B cell (primary cell): ENCODE data around the gene TPCN1. TPM values are rescaled to one million over a fixed set of nuclear protein-coding genes. Genes with fewer than 3 reads are reported as not detected.

Source experiments
- ATAC-seq: fragments of 200-7000 bp; cut with Tn5 transposase; one replicate; pipeline ENCODE4 v1.10.0; 2021; ENCODE audit warnings: low read depth, mild to moderate bottlenecking, moderate number of reproducible peaks, moderate library complexity
- CTCF ChIA-PET: fragments of 350-600 bp; sonication (Branson Sonifier 250); formaldehyde crosslinking; loops from one replicate; lab custom pipeline; 2021; ENCODE audit warnings: antibody characterized with exemption, inconsistent platforms; lab: Charles Lee
- POLR2A ChIA-PET: fragments of 350-600 bp; sonication (Branson Sonifier 250); formaldehyde crosslinking; loops from one replicate; lab custom pipeline; 2021; ENCODE audit warnings: antibody characterized with exemption; lab: Charles Lee
- DNase-seq: peaks from one replicate; pipeline ENCODE4 v3.0.0; 2013
- H2AFZ ChIP-seq: 2 replicates; pipeline ENCODE4 v1.6.1; 2012; ENCODE audit warnings: mild to moderate bottlenecking, low read depth, low read length; ENCODE audit not compliant: insufficient read depth, poor library complexity, severe bottlenecking
- H3K27ac ChIP-seq, 2 donors: 1 replicate in 1 of 2; 2 replicates in 1 of 2; pipeline ENCODE4 v1.5.1; 2012 to 2013; ENCODE audit warnings: low read length in 2 of 2, mild to moderate bottlenecking in 2 of 2, moderate library complexity in 1 of 2
- H3K27me3 ChIP-seq, 4 experiments: fragments of 200-600 bp in 1 of 4; sonication (generic) in 1 of 4; replicated peaks in 1 of 4; 1 replicate in 2 of 4; 2 replicates in 2 of 4; pipeline versions ENCODE4 v1.6.1 to v1.7.0; 2013 to 2016; ENCODE audit warnings: low read length in 3 of 4, mild to moderate bottlenecking in 2 of 4, mixed read lengths in 1 of 4, moderate library complexity in 1 of 4; ENCODE audit not compliant: insufficient read depth in 4 of 4, control insufficient read depth in 3 of 4; ENCODE audit errors: control extremely low read depth in 1 of 4
- H3K36me3 ChIP-seq, 2 experiments: replicated peaks in 1 of 2; 1 replicate in 1 of 2; 2 replicates in 1 of 2; pipeline versions ENCODE4 v1.6.1 to v1.7.1; 2013; ENCODE audit warnings: low read length in 1 of 2; ENCODE audit not compliant: insufficient read depth in 2 of 2, control insufficient read depth in 1 of 2; ENCODE audit errors: control extremely low read depth in 1 of 2, extremely low read depth in 1 of 2
- H3K4me1 ChIP-seq, 2 donors: fragments of 200-600 bp in 1 of 2; sonication (generic) in 1 of 2; 1 replicate in 1 of 2; 2 replicates in 1 of 2; pipeline versions ENCODE4 v1.5.1 to v1.6.1; 2013 to 2017; ENCODE audit warnings: low read length in 2 of 2; ENCODE audit not compliant: control insufficient read depth in 2 of 2, insufficient read depth in 2 of 2
- H3K4me2 ChIP-seq: replicated peaks from 2 replicates; pipeline ENCODE3; 2012; ENCODE audit warnings: mild to moderate bottlenecking, low read depth, low read length; ENCODE audit not compliant: poor library complexity, severe bottlenecking
- H3K4me3 ChIP-seq, 5 experiments: fragments of 200-600 bp in 1 of 5; sonication (generic) in 1 of 5; 1 replicate in 3 of 5; 2 replicates in 2 of 5; pipeline versions ENCODE4 v1.5.1 to v1.7.0; 2011 to 2016; ENCODE audit warnings: low read length in 4 of 5, mild to moderate bottlenecking in 4 of 5, low read depth in 2 of 5, control low read depth in 1 of 5, moderate library complexity in 1 of 5; ENCODE audit not compliant: insufficient read depth in 1 of 5; ENCODE audit errors: control extremely low read depth in 1 of 5, extremely low read depth in 1 of 5
- H3K79me2 ChIP-seq: fragments of 200-600 bp; sonication (generic); one replicate; pipeline ENCODE4 v1.6.0; 2016; ENCODE audit warnings: low read length; ENCODE audit not compliant: control insufficient read depth, insufficient read depth
- H3K9ac ChIP-seq: fragments of 200-600 bp; sonication (generic); 2 replicates; pipeline ENCODE4 v1.6.1; 2017; ENCODE audit warnings: mild to moderate bottlenecking, low read length, moderate library complexity
- H3K9me3 ChIP-seq, 3 donors: one replicate each; pipeline versions ENCODE4 v1.6.1 to v1.7.1; 2013; ENCODE audit warnings: low read length in 2 of 3; ENCODE audit not compliant: control insufficient read depth in 2 of 3, insufficient read depth in 1 of 3; ENCODE audit errors: control extremely low read depth in 1 of 3
- H4K20me1 ChIP-seq: 2 replicates; pipeline ENCODE4 v1.6.0; 2012; ENCODE audit warnings: mild to moderate bottlenecking, low read length; ENCODE audit not compliant: insufficient read depth, control insufficient read depth, poor library complexity, severe bottlenecking
- H3K27ac Mint-ChIP-seq: one replicate; pipeline ENCODE4 v1.8.0; 2021; ENCODE audit warnings: mixed read lengths
- H3K27me3 Mint-ChIP-seq: one replicate; pipeline ENCODE4 v1.8.0; 2021; ENCODE audit warnings: mixed read lengths
- H3K4me1 Mint-ChIP-seq: one replicate; pipeline ENCODE4 v1.8.0; 2021; ENCODE audit warnings: mixed read lengths
- H3K4me3 Mint-ChIP-seq: one replicate; pipeline ENCODE4 v1.8.0; 2021; ENCODE audit warnings: mixed read lengths
- H3K9me3 Mint-ChIP-seq: one replicate; pipeline ENCODE4 v1.8.0; 2022; ENCODE audit warnings: mixed read lengths; ENCODE audit not compliant: insufficient read depth
- EZH2 ChIP-seq: IDR thresholded peaks from 2 replicates; pipeline ENCODE4 v1.6.1; 2012; ENCODE audit warnings: borderline replicate concordance, low read depth, mild to moderate bottlenecking, moderate library complexity, low read length; ENCODE audit not compliant: insufficient read depth, poor library complexity, severe bottlenecking
- WGBS: methylation state at CpG from one replicate; pipeline ENCODE4 v1.1.5; 2013; ENCODE audit warnings: missing lambda C conversion rate; ENCODE audit not compliant: insufficient coverage; 5-methylcytosine and 5-hydroxymethylcytosine counted together
- intact Hi-C: fragments of 100-400 bp; cut with micrococcal nuclease; formaldehyde crosslinking; loops from one replicate; pipeline ENCODE4 v1.10.0; 2022
- polyA plus RNA-seq: library from polyadenylated mRNA; depleted of rRNA; stranded (reverse); fragments of >200 nt; gene quantifications from 2 replicates; pipeline ENCODE4 v1.2.3, GENCODE V29; 2012
- total RNA-seq, 2 donors: library from RNA; stranded (reverse); fragments of 120-200 nt in 1 of 2; gene quantifications; 1 replicate in 1 of 2; 2 replicates in 1 of 2; pipeline versions ENCODE4 v1.2.3 to v1.2.4, GENCODE V29; 2013 to 2022
- TF ChIP-seq, protein P1 (sequence below): fragments of 200-600 bp; IDR thresholded peaks from one replicate; pipeline ENCODE4 v1.8.0; 2022; ENCODE audit warnings: antibody characterized with exemption, mild to moderate bottlenecking

TPCN1 gene
- total and polyA plus RNA-seq, 2 donors (not counting 1 experiment from before 2014, with no cell fraction given), result 80.8 to 258 TPM

DNA sequence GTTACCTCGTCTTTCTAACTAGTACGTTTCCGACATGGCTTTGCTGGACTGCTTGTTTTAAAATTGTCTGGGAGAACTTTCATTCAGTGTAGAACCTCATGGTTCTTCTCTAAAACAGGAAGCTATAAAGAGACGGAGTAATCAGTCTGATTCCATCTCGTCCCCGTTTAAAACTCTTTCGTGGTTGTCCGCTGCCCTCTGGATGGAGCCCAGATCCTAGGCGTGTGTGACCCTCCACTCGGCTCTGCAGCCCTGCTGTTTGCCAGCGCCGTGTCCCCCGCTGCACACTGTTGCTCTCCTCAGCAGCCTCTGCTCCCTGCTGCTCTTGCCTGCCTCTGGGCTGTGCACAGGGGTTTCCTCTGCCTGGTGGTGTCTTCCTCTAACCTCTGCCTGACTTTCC is 63.5 kb downstream of the TPCN1 start:
- H3K9me3 Mint-ChIP-seq, result no peaks in the 10 kb centered on the region
- H3K27ac ChIP-seq, result no peak overlapping the region
- H3K4me3 ChIP-seq, result no peak overlapping the region
- TF ChIP-seq, protein P1, sequence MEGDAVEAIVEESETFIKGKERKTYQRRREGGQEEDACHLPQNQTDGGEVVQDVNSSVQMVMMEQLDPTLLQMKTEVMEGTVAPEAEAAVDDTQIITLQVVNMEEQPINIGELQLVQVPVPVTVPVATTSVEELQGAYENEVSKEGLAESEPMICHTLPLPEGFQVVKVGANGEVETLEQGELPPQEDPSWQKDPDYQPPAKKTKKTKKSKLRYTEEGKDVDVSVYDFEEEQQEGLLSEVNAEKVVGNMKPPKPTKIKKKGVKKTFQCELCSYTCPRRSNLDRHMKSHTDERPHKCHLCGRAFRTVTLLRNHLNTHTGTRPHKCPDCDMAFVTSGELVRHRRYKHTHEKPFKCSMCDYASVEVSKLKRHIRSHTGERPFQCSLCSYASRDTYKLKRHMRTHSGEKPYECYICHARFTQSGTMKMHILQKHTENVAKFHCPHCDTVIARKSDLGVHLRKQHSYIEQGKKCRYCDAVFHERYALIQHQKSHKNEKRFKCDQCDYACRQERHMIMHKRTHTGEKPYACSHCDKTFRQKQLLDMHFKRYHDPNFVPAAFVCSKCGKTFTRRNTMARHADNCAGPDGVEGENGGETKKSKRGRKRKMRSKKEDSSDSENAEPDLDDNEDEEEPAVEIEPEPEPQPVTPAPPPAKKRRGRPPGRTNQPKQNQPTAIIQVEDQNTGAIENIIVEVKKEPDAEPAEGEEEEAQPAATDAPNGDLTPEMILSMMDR, result no peak
- TF ChIP-seq EZH2, result no peak
- H3K27ac Mint-ChIP-seq, result no peak overlapping the region
- peaks cover 0 to 61% of the 10 kb centered on the region in 2 experiments for H3K36me3 ChIP-seq
- H3K9ac ChIP-seq, result no peak overlapping the region
- no peaks in the 10 kb centered on the region for H3K4me1 ChIP-seq
- no peak overlapping the region for H3K4me2 ChIP-seq
- H2AFZ ChIP-seq, result no peak overlapping the region
- ATAC-seq (no peak), DNase-seq (no peak)
- no peak overlapping the region for H3K4me3 Mint-ChIP-seq
- intact Hi-C loops, result no loop called here
- H3K27me3 Mint-ChIP-seq, result no peaks in the 10 kb centered on the region
- H3K27me3 ChIP-seq, result no peaks in the 10 kb centered on the region
- H3K4me1 Mint-ChIP-seq, result no peaks in the 10 kb centered on the region
- H3K9me3 ChIP-seq, result no peaks in the 10 kb centered on the region
- CTCF ChIA-PET, result no interaction called here
- no peaks in the 10 kb centered on the region for H4K20me1 ChIP-seq
- 93% methylated on average over 13 of the region's 13 CpGs for WGBS
- H3K79me2 ChIP-seq, result no peaks in the 10 kb centered on the region
- POLR2A ChIA-PET, result no interaction called here

DNA sequence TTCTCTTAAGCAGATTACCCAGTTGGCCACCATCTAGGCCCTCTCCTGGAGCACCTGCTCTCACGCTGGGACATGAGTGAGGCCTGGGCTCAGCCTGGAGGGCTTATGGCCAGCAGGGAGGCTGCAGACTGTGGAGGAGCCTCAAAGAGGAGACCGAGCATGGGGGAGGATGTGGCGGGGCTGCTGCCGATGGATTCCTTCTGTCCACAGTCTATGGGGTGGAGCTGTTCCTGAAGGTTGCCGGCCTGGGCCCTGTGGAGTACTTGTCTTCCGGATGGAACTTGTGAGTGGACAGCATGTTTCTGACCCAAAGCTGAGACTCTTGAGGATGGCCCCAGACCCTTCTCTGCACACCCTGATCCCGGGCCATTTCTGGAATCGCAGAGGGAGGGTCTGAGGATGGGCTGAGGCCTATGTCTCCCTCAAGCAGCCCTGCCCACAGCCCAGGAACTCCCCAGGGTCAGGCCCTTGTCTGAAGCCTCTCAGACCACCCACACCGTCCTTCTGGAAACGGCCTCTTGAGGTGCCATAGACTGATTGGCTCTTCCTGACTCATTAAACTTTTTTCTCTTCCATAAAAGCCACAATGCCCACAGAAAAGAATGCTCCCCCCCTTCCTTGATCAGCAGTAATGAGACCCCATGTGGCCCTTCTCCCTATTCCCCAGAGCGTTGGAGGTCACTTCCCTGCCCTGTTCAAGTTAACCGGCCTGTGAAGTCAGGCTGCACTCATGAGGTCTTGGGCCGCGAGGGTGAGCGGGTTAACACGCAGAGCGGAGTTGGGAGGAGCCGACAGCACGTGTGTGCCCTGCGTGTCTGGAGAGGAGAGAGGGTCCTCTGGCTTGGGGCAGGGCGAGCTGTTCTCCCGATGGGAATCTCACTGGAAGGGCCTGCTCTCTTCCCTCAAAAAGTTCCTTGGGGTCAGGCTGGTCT is 64.7 kb downstream of the TPCN1 start:
- intact Hi-C loops, result no loop called here
- Histone ChIP-seq H3K27me3 (no peaks in the 10 kb centered on the region), H4K20me1 (no peaks in the 10 kb centered on the region), H3K79me2 (no peaks in the 10 kb centered on the region), H3K9me3 (no peaks in the 10 kb centered on the region), H2AFZ (no peak overlapping the region), H3K4me1 (no peaks in the 10 kb centered on the region), H3K9ac (no peak overlapping the region), H3K4me3 (no peak overlapping the region), H3K27ac (no peak overlapping the region), H3K36me3 (peaks cover 0 to 61% of the 10 kb centered on the region in 2 experiments), H3K4me2 (no peak overlapping the region)
- Mint-ChIP-seq H3K27me3 (no peaks in the 10 kb centered on the region), H3K4me3 (no peak overlapping the region), H3K4me1 (no peaks in the 10 kb centered on the region), H3K9me3 (no peaks in the 10 kb centered on the region), H3K27ac (no peak overlapping the region)
- CTCF ChIA-PET, result no interaction called here
- ATAC-seq, result no peak
- POLR2A ChIA-PET, result interaction anchor here (0.6 to 0.7 kb wide), 2 partner anchors 15 to 89 kb away, joined by 4 read pairs; no protein-coding TSS in a partner anchor
- TF ChIP-seq, protein P1, result no peak
- no peak for TF ChIP-seq EZH2
- WGBS, result 95% methylated on average over 20 of the region's 22 CpGs
- no peak for DNase-seq
